ENCODE data around the gene ADGRD1.

The ADGRD1 gene

DNA sequence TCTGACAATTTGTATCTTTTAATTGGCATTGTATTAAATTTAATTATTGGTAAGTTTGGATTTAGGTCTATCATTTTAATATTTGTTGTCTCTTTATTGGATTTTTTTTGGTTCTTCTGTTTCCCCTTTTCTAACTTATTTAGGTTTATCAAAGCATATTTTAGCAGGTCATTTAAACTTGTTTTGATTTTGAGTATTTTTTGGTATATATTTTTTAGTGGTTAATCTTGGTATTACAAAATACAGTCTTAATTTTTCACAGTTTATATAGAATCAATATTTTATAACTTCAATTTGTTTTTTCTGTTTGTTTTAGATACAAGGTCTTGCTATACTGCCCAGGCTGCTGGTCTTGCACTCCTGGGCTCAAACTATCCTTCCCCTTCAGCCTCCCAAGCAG, 15.5 kb upstream of the ADGRD1 start:
- DNase-seq: no peak

DNA sequence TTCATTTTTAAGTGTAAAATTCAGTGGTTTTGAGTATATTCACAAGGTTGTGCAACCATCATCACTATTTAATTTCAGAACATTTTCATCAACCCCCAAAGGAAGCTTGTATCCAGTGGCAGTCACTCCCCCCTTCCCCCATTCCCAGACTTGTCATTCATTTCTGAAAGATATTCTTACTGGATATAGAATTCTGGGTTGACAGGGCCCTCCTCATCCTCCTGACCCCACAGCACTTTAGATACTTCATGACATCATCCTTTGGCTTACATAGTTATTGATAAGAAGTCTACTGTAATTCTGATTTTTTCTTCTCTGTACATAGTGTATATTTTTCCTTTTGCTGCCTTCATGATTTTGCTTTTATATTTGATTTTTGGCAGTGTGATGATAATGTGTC, 8.8 kb upstream of the ADGRD1 start:
- DNase-seq: no peak

DNA sequence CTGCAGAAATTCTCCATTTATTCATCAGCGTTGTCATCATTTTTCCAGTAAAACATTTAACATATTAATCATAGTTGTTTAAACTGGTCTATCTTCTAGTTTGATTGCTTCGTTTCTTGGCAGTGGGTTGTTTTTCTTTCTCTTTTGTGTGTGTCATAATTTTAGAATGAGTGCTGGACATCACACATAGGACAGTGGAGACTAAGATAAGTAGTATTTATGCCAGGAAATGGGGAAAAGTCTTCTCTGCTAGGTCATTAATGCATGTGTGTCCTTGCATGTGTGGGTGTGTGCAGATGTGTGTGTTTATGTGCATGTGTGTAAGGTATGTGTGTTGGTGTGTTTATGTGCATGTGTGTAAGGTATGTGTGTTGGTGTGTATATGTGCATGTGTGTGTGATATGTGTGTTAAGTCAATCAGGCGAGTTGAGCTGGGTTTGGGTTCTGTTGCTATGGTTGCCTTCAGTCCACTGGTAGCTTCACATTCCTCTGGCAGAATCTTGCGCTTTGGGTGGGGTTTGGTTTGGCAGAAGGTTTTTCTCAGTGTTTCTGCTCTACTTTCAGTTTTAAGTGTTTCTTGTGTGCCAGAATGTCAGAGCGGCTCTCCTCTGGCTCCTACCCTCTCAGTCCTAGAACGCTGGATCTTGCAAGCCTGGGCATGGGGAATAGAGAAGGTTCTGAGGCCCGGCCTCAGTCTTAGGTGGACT, 7.8 kb upstream of the ADGRD1 start:
- DNase-seq: no peak

DNA sequence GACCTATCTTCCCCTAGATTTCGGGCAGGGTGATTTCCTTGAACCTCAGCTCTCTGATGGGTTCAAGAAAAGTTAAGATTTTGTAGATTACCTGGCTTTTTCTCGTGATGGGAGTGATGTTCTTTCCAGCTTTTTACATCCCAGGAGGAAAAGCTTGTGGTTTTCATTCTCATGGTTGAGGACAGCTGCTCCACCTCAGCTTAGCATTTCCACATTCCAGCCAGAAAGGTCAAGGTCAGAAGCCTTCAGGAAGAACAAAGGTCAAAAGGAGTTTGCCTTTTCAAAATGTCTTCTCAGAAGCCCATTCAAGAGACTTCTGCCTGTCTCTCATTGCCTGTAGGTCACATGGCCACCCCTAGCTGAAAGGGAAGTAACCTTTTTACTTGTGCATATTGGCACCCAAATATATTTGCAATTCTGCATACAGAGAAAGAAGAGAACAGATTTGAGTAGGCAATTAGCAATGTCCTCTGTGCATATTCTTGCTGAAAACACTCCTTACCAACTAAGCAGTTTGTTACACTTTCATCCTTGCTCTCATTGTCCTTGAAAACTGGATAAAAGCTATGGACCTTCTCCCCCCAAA, 6.6 kb upstream of the ADGRD1 start:
- DNase-seq: no peak

DNA sequence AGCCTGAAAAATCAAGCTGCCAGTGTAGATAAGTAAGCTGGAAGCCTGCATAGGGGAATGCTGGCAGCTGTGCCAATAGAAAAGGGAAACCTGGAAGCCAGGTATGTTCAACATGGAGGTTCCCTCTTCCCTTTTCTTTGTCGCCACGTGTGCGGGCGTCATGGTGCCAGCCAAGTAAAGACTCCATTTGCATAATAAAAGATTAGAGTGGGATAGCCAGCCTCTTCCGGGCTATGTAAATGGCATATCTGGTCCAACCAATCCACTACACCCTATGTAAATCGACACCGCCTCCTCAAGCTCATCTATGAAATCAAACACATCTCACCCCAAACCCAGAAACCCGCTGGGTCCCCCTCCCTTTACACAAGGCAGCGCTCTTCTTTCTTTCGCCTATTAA, 5.6 kb upstream of the ADGRD1 start:
- no peak for DNase-seq

DNA sequence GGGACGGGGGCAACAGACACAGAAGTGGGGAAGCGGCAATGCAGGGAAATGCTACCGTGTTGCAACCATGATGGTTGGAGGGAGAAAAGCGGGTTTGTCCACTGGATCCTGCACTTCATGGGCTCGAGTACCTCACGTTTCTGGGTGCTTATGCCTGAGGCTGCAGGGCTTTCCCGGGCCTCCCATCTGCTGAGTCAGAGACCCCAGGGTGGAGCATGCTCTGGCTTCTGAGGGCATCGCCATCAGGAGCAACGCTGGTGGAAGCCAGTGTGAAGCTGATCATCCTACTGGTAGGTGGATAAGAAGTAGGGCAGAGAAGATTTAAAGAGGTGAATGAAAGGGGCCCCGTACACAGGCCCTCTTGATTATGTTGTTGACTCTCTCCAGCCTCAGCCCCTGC, 5.0 kb upstream of the ADGRD1 start:
- no peak for DNase-seq

DNA sequence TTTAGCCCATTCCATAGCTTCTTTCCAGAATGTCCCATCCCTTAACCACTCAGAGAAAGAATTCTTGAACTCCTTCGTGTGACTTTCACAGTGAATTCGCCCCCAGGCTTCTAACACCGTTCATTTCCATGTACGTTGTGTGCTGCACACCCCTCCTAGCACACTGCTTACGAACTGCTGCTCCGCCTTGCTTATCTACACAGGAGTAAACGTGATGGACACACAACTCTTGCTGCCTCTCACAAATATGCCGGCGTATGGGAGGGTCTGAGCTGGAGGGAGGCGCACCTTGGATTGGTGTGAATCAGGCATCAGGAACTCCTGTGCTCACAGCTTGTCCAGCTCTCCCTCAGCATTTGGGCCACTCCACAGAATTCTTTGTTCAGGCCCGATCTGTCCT, 3.9 kb upstream of the ADGRD1 start:
- no peak for DNase-seq

DNA sequence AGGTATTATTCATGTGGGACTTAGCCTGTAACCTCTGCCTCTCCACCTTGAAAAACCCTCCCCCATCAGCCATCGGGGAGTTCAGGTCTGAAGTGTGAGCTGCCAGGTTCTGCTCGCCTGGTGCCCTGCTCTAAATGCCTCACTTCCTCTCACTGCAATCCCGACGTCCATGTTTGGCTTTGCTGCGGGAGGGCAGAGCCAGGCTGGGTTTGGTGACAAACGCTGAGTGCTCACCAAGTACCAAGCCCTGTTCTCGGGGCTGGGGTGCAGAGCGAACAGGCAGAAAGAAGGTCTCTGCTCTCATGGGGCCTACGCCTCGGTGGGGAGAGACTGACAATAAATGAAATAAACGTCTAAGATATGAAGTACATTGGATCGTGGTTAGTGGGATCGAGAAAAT, 2.1 kb upstream of the ADGRD1 start:
- DNase-seq: no peak

DNA sequence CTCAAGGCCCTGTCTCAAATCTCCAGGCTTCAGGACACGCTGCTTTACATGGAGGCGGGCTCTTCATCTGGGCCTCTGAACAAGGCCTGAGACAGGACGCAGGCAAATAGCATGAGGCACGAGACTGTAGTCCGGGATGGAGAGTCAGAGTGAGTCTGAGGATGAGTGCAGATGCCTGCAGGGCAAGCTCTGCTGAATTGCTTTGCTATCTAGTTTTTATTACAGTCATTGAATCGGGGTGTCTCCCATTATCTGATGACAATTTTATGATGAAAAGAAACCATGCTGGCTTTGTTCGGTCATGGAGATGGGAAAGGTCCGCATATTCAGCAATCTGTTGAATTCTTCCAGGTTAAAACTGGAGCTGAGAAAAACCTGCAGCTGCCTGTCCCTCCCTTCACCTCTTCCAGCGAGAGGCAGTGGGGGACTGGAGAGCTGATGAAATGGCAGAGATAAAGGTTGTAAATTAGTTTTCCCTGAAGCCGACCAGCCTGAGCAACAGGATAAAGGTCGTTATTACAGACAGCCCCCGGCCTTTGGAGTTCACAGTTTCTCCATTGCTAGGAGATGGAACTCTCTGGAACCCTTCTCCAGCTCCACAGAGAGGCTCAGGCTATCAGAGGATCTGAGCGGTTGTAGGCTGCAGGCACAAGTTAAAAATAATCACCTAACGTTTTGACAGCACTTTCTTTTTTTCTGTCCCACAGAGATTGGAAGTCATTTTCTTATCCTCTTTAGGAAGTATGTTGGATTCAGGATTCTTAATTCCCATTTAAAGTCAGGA, 1.3 kb upstream of the ADGRD1 start:
- DNase-seq: no peak

DNA sequence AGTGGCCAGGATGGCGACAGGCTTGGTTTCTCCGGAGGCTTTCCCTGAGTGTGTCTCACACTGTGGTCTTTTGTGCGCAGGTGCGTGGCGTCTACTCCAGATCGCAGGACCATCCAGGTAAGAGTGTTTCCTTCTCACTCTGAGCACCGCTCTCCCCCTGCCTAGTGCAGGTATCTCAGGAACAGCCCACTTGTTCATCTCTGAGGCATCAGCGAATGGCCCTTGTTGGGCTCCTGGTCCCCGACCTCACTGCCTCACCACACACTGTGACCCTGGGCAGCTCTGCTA, 781 bp downstream of the ADGRD1 start:
- no peak for DNase-seq

DNA sequence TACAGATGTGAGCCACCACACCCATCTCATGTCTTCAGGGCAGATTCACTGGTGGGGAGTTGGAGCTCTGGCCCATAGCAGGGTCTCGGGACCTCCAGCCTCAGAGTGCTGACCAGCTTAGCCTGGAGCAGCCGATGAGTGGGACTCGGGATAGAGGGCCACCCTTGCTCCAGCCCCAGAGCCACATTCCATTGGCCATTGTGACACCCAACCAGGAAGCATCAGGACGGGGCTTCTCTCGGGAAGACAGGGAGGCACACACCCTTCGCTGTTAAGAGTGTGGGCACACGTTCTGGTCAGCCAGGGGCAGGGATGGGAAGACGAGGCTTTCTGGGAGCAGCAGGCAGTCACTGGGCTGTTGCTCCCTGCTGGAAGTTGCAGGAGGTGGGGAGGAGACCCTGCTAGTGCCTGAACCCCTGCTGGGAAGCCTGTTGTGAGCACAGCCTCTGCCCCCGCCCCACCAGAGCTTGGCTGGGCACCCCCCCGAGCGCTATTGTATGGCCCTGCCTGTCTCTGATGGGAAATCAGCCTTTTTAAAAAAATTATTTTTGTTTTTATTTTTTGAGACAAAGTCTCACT, 1.6 kb downstream of the ADGRD1 start:
- DNase-seq: no peak

DNA sequence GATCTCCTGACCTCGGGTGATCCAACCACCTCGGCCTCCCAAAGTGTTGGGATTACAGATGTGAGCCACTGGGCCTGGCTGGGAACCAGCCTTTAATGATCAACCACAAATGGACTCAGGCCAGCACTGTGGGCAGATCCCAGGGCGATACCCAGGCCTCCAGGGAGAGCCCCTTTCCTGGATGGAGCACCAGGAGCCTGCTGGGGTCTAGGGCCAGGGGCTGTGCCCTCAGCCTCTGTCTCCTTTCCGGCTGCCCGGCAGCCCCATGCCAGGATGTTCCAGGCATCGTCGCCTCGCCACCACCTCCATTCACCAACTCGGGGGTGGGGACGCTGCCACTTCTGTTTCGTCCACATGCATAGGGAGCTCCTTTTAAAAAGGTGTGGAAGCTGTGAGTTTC, 2.3 kb downstream of the ADGRD1 start:
- DNase-seq: no peak

DNA sequence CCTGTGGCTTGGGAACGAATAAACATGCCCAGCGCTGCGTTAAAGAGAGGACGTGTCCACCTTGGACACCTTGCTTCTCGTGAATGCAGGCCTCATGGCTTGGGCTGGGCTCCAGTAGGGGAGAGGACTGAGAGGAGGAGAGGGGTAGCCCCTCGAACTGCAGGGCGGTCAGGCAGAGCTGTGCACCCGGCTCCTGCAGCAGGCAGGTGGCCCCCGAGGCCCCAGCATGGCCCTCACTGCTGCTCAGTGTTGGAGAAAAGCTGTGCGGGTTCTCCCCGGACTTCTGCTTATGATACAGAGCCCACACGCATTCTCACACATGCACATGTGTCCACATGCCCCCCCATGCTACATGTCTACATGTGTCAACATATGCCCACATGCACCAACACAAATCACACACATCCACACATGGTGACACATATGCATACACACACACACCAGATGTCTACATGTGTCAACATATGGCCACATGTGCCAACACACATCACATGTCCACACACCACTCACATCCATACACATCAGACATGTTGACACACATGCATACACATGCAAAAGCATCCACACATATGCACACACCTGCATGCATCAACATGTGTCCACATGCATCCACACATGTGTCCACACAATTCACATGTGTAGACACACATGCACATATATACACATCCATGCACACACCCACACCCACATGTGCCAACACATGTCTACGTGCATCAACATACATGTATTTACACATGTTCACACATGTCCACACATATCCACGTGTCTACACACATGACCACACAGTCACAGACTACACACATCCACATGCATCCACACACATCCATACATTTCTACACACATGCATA, 3.0 kb downstream of the ADGRD1 start:
- DNase-seq: no peak

DNA sequence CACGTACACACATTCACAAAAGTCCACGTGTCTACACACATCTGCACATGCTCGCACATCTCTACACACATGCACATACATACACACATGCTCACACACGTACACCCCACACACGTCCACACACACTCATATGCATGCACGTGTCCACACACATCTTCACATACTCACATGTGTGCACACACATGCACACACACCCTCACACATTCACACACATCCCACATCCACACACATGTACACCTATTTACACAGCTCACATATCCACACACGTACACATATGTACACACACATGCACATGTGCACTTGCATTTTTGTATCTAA, 3.6 kb downstream of the ADGRD1 start:
- DNase-seq: no peak

DNA sequence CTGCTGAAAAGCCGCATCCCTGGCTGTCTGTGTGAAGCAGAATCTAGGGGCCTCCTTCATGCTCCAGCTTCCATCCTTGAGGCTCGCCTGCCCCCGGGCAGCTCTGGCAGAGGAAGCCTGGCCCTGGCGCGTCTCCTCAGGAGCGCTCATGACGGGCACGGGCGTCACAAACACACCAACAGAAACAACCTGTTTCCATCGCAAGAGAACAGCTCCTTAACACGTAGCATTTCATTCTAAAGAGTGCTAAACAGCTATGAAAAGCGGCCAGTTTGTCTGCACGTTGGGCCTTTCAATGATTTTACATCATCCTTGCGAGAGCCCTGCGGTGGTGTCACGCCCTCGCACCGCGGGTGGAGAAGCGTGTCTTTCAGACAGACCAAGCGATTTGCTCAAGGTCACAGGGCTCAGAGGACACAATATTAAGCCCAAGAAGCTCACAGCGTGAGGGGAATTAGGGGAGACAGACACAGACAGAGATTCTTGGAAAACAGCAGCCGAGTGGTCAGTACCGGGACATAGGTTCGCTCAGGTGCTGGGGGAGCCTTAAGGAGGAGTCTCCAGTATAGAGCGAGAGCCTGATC, 4.9 kb downstream of the ADGRD1 start:
- no peak for DNase-seq

DNA sequence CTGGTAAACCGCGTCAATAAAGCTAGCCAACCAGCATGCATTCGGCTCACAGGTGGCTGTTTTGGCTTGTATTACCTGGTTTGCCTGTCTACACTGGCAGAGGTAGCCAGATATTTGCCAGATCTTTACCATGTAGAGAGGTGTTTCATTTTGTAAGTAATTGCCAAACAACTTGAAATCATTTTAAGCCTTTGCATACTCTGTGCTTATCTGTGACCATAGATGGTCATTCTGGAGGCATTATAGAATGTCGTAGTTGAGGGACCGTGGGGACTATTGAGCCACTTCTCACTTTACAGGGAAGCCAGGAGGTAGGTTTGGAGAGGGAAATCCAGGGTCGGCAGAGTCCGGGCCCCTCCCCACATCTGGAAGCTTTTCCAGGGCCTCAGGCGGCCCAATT, 5.9 kb downstream of the ADGRD1 start:
- no peak for DNase-seq

DNA sequence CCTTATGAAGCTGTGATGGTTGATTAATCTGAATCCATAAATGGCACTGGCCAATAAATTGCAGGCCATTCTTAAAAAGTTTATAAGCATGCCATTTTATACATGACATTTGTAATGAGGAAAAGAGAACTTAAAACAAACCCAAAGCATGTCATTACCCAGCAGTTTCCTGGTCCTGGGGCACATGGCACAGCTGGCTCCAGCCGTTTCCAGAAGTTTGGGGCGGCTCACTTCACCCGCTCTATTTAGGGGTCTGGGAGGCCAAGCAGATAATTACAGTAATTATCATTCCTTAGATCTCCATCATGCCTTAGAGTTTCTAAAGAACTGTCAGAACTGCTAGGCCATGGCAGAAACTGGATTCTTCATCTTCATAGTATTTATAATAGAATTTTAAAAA, 6.4 kb downstream of the ADGRD1 start:
- DNase-seq: no peak

DNA sequence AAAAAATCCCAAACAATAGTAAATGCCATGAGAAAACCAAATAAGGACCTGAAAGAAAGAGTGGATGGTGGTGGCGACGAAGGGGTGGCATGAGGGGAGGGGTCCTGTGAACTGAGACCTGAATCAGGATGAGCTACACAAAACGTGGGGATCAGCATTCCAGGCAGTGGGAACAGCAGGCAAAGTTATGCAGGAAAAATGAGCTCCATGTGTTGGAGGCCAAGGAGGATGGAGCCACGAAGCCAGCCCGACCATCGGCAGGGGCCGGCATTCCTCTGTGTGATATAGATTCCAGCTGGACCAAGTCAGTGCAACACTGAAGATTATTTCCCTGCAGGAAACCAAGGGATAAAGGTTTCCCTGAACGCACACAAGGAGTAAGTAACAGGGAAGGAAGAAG, 7.1 kb downstream of the ADGRD1 start:
- DNase-seq: no peak

DNA sequence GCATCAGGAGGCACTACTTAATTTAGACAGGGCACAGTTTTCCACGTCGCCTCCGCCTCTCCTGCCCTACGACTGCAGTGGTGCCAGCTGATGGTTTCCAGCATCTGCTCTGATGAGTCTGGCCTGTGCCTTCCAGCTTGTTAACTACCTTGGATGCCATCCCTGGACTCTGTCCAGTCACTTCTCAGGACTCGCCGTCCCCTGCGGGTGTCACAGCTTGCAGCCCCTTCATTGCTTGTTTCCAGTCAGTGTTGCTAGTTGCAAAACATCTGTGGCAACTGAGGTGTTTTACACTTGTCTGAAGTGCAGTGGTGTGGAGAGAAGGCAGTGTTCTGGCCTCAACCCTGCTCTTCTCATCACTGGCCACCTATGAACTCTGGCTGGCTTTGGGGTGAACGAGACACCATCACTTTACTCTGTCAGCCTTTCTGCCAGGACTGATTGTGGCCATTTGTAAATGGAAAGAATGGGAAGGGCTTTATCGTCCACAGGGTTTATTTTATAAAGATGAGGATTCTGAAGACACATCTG, 8.3 kb downstream of the ADGRD1 start:
- DNase-seq: no peak

DNA sequence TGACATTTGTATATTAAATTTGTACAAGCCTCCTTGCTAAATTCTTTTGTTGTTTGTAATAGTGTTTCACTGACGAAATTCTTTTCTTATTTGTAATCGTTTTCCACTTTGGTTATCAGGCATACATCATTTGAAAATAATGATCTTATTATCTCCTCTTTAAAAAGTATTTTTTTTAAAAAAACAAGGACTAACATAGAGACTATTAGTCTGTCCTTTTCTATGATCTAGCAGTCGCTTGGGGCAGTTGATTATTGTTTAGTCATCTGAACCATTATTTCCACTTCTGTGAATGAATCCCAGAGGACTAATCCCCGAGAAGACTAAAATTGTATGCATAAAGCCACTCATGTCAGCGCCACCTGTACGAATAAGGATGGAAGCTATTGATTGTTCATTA, 11.5 kb downstream of the ADGRD1 start:
- DNase-seq: no peak

DNA sequence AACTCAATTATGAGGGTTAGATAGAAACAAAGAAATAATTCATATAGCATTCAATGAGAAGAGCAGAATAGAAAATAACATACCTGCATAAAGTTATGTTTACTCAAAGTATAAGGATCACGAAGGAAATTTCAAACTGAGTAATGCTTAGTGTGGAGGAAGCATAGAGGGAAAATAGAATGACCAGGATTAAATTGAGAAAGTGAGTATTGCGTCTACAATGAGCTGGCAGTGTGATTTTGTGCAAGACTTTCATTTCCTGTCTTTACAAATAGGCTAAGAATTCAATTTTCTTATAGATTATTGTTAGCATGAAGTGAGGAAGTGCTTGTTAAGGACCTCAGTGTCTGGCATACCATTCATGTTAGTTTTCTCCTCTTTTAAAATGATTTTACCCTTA, 12.0 kb downstream of the ADGRD1 start:
- no peak for DNase-seq

DNA sequence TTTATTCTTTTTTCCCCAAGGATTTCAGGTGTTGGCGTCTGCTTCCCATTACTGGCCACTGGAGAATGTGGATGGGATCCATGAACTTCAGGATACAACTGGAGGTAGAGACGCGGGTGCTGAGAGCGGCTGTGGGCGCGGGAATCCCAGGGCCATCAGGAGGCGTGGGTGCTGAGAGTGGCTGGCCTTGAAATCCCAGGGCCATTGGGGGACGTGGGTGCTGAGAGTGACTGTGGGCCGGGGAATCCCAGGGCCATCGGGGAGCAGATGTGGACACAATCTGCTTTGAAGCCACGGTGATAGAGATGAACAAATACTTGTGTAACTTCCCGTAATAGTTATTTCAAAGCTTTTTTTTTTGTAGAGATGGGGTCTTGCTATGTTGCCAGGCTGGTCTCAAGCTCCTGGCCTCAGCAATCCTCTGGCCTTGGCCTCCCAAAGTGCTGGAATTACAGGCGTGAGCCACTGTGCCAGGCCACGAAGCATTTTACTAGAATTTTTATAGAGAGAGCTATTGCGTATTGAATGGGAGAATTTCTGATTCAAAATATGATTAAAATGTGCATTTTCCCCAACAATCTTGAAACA, 12.8 kb downstream of the ADGRD1 start:
- DNase-seq: no peak
